HG03159 (cell line): ENCODE results near the gene ATXN7L1.
"Not testable (repeated sequence)": the region's sequence is repeated elsewhere in the genome, so short reads cannot be mapped to it uniquely, and the experiment has no call there.

ENCODE experiments used
- ATAC-seq: cut with Tn5 transposase; IDR thresholded peaks from one replicate; pipeline ENCODE4 v1.9.1; 2021; ENCODE audit warnings: mild to moderate bottlenecking, moderate library complexity; ENCODE audit not compliant: unreplicated experiment

The ATXN7L1 gene

DNA sequence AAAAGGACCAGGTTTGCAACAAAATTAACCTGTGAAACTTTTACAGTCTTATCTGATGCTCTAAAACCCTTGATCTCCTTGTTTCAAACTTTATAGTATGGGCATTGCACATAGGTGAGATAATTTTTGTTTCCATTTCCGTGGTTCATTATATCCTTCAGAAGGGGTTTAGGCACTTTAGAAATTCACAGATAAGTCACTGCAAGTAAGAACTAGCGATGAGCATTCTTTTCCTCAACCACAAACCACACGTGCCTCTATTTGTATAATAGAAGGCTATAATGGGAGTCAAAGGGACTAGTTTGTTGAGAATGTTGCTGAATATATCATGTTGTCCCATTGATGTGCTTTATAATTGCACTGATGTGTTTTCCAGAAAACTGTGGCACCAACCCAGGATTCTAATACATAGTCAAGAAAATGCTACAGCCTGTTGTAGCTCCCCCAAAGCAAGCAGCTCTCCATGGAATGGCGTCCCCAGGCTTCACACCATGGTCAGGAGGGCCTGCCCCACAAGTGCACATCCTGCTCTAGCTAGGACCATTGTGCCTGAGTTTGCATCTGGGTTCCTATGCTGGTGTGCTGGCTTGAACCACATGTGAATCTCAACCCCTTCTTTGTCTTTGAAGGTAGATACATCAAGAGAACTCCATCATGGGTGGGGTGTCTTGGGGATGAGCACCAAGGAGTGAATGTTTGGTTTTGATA is 14.0 kb upstream of the ATXN7L1 start:
- no peak for ATAC-seq

DNA sequence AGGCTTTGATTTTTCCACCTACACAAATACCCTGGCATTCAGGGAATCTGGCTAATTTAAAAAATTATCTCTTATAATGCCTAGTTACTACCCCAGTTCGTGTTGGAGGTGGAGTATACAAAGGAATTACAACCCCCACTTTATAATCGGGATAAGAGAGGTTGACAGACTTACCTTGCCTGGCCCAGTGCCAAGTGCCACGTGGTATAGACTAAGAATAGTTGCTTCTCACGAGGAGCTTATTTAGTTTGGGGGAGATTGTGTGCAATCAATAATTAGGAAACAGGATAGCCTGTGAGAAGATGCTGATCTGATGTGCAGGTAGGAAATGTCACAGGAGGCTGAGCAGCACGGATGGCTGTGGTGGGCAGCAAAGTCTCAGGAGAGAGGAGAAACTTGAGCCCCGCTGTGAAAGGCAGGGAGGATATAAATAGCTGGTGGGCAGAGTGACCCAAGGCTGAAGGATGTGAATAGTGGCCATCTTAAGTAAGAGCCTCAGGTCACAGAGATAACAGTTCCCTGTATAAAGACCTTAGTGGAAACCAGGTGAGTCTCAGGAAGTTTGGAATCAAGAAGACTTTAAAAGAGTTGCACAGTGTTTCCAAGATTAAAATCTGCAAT is 11.3 kb upstream of the ATXN7L1 start:
- ATAC-seq = no peak

DNA sequence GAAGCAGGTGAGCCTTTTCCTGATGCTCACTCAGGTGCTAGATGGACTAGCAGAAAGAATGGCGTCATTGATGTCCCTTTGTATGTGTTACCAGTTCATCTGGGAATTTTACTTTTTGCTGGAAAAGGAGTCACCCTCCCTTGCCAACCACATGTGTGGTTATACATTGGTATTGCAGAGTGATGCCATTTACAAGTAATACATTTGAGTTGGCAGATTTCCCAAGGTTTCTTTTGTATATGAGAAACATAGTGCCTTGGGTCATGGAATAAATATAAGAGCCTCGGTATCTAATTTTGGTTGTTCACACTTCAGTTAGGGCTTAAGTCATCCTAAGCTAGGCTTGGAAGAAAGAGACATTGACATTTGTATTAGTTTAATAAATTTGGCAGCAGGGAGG is 10.4 kb upstream of the ATXN7L1 start:
- no peak for ATAC-seq

DNA sequence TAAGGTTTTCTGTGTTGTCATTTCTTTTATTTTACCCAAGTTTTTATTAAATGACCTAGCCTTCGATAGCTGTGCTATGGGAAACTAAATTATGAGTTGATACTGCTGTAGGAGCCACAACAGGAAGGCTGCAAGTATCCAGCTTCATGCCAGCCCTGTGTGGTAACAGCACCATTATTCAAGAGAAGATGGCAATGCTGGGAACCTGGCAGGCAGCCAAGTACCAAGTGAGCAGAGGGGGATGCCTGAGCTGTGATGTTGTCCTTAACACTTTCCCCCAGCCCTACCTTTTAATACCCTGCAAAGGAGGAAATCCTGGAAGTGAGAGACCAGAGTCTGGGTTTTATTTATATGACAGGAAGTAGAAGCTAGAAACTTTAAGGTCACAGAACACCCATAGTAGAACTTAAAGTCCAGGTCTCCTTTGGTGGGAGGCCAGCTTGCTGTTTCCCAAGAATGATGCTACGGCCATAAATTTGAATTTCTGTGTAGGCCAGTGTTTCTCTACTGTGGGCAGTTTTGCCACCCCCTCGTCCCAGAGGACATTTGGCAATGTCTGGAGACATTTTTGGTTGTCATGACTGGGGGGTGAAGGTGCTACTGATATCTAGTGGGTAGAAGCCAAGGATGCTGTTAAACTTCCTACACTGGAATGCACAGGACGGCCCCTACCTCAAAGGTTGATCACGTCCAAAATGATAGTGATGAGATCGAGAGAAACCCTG is 9.2 kb upstream of the ATXN7L1 start:
- no peak for ATAC-seq

DNA sequence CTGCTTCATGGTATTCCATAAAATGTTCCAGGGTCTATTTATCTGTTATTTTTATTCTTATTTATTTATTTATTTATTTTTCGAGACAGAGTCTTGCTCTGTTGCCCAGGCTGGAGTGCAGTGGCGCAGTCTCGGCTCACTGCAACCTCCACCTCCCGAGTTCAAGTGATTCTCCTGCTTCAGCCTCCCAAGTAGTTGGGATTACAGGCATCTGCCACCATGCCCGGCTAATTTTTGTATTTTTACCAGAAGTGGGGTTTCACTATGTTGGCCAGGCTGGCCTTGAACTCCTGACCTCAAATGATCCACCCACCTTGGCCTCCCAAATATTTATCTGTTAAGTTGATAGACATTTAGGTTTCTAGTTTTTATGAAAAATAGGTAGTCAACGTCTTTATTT is 6.8 kb upstream of the ATXN7L1 start:
- ATAC-seq = not testable (repeated sequence)

DNA sequence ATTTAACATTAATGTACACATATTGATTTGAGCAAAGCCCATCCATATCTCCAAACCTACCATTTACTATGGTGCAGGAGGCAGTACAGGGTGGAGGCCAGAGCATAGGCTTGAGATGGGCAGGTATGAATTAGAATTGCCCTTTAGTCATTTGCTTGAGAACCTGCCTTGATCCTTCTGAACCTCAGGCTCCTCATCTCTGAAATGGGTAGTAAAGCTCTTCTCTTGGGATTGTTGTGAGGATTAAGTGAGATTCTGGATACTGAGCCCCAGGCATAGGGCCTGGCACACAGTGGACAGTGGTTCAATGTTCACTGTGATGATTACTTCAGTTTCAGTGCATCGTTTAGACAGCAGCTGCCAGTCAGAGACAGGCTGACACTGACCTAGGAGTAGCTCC is 5.0 kb upstream of the ATXN7L1 start:
- no peak for ATAC-seq

DNA sequence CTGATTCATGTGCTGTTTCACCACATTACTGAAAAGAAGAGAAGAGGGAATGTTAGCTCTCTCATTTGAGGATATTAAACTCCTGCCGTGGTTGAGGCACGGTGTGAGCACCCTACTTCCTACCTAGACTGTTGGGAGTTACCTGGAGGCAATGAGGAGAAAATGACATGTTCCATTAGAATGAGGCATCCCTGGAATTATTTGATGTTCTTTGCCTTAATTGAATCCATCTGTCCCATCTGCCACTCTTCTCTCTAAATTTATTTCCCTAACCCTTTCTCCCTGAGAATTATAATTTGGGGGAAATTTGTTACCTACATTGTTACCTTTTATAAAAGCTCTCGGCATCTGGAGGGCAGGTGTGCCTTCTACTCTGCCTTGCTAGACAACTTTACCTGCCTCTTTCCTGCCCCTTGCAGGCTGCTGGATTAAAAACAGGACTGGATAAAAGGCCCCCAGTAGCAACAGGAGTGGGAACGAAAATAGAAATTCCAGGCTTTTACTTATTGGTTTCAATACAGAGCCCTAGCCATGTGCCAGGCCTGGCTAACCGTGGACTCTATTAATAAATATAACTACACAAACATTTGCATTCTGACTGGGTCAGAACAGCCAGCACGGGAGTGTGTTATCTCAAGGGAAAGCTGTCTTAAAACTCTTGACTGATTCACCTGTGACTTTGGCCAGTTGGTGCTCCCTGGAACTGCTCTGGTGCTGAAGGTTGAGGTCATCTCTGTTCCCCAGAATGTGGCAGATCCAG is 4.4 kb upstream of the ATXN7L1 start:
- ATAC-seq = no peak

DNA sequence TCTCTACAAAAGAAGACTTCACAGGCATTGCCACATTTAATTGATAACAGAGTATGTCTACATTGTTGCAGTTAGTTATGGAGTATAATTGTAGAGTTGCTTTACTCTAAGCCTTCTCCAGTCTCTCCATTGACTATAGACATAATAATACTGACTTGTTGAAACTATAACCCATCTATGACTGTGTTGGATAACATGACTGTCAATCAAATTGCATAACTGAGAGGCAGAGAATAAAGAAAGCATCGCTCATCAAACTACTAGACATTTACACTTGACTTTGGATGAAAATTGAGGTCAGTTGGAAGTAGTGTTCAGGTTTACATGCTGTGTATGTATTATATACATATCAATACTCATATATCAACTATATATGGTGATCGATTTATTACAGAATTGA is 3.4 kb upstream of the ATXN7L1 start:
- no peak for ATAC-seq

DNA sequence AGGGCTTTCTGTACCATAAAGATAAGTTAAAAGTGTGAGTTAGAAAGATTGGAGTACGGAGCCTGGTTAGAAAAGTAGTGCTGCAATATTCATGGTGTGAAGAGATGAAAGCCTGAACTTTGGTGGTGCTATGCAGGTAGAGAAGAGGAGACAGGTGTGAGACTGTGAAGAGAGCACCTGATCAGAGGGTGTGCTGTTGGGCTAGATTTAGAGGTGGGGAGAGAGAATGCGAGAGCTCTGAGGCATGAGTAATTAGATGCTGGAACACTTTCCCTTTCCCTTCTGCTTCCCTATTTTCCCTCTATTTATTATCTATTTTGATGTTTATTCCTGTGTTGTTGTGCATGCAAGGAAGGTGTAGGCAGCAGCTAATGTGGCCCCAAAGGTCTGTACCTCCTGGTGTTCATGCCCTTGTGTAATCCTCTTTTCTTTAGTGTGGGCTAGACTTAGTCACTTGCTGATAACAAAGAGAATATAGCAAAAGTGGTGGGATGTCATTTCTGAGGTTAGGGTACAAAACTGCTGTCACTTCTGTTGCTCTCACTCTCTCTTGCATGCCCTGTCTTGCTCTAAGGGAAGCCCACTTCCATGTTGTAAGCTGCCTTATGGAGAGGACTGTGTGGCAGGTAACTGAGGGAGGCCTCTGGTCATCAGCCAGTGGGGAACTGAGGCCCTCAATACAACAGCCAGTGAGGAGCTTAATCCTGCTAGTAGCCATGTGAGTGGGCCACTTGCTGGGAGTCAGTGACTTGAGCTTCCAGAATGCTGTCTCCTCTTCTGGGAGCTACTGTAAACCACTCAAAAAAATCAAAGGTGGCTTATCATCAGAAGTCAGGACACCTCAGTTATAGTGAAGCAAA is 2.6 kb upstream of the ATXN7L1 start:
- no peak for ATAC-seq

DNA sequence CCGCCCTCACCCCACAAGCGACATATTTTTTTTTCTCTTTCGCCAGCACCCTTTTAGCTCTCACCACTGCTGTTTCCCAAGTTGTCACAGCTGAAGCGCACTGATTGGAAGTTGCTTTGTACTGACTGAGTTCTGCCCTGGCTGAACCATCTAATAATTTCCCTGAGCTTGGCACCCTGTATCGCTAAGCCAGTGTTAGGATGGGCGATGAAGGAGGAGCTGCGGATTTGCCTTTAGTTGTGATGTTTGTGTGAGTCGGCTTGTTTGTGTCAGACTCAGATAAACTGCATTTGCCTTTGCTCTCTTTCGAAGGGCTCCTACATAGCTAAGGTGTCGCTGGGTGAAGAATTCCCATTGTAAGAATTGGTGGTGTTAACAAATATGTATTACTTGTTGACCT is 1.3 kb upstream of the ATXN7L1 start:
- no peak for ATAC-seq

DNA sequence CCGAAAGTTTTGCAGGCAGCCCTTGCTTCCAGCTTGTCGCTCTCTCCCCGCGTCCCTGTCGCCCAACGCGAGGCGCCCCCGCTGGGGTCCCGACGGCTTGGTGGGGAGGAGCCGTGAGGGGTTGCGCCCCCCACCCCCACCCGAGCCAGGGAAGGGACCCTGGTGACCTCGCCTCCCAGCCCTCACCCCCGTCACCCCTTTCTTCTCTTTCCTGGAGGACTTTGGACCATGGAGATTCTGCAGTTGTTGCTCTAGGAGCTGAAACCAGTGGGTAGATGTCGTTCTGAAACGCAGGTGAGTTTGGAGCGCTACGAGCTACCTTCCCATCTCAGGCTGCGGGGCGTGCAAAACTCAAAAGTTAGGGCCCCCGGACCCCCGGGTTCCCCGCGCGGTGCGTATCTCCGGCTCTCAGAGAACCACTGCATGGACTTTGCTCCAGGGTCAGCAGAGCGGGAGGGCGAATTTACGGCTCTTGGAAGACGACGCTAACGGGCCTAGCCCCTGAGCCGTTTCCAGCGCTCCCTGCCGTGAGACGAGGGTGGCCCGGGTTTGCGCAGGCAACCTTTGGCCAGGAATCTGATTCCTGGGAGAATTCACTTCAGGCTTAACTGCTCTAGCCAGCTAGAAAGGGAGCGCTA is 684 bp upstream of the ATXN7L1 start:
- no peak for ATAC-seq

DNA sequence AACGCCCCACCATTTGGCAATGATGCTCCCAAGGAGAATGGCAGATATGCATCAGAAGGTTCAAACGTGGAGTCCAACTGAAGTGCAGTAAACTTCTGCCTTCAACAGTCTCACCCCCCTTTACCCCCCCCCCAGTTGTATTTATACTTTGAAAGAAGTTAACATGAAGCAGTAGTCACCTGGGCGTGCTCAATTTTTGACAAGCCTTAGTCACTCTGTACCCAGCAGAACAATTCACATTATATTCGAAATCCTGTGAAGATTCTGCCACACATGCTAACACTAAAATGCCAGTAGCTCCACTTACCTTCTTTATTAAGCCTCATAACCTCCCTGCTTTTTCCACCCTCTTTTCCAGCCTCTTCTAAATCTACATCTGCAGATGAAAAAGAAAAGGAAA is 894 bp downstream of the ATXN7L1 start:
- ATAC-seq = no peak

DNA sequence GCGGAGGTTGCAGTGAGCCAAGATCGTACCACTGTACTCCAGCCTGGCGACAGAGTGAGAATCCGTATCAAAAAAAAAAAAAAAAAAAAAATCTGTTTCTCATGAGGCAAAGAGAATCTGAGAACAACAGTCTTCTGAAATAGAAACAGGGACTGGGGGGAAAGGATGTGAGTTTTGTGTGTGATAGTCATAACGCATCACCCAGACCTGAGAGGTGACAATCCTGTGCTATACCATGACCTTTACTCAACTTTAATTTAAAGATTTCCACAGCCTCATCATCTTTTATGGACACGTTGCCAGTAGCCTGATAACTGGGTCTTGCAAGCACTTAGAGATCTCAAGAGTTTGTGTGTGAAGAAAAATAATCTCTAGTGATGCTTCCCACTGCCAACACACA is 2.3 kb downstream of the ATXN7L1 start:
- ATAC-seq = no peak

DNA sequence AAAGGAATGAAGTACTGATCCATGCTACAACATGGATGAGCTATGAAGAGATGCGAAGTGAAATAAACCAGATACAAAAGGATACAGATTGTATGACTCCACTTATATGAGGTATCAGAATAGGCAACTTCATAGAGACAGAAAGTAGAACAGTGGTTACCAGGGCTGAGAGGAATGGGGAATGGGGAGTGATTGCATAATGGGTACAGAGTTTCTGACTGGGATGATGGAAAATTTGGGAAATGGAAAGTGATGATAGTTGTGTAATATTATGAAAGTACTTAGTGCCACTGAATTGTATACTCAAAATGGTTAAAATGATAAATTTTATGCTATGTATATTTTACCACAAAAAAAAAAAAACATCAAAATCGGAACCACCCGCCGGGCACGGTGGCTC is 3.9 kb downstream of the ATXN7L1 start:
- ATAC-seq = no peak

DNA sequence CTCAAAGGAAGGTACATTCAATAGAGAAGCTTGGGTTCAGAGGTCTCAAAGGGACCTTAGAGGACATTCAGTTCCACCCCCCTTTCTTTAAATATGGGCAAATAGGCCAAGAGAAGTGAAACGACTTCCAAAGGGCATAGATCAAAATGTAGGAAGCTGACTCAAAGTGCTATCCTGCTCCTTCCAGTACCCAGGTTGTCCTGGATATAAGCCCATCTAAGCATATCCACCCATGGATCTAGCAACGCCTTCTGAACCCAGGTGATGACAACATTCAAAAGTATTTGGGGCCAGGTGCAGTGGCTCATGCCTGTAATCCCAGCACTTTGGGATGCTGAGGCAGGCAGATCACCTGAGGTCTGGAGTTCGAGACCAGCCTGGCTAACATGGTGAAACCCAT is 5.3 kb downstream of the ATXN7L1 start:
- no peak for ATAC-seq

DNA sequence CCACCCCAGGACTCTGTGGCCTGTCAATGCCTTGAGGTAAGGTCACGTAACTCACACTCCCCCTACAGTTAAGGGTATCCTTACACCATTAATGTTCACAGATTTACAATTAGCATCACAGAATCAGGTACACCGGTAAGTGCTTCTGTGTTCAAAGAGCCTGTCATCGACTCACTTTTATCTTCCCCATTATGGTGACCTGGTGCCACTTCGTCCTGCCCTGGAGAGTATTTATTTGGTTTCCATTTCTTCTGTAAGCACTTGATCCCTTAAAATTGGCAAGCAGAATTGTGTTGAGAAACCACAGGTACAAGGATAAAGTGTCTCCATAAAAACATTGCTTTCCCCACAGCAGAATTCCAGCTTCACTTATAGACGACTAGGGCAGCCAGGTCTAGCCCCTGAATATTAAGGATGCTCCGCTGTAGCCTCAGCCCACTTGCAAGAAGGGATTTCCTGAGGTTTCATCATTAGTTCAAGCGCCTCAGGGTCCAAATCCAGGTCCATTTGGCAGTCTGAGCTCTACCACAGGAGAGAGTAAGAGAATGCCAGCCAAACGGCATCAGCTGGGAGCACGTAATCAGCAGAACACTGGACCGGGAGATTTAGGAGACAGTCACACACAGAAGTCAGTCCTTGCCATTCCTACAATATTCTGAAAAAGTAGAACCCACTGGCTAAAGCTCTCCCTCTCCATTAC is 10.1 kb downstream of the ATXN7L1 start:
- no peak for ATAC-seq

DNA sequence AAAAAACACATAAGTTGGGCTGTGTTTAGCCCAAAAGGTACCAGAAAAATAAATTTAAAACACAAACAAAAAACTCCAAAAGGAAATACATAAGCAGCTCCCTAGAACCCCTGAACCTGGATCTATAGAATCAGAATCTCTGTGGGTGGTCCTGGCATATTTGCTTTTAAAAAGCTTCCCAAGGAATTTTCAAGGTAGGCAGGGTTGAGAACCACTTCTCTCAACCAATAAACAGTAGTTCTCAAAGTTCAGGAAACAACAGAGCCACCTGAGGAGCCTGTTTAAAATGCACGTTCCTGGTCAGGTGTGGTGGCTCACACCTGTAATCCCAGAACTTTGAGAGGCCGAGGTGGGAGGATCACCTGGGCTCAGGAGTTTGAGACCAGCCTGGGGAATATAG is 12.5 kb downstream of the ATXN7L1 start:
- no peak for ATAC-seq

DNA sequence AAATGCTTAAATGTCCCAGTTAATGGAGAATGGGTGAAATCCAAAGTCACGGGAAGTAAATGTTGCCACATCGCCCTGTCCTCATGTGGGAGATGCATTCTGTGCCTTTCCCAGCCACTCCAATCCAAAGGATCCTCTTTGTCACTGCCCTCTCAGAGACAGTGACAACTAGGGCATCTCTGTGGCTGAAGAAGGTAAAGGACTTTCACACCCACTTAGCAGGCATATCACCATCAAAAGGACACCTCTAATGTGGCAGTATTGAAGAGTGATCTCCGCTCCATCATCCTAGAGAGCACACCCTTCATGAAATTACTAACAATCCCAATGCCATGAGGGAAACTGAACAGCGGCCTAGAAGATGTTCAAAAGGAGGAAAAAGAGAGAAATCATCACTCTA is 13.6 kb downstream of the ATXN7L1 start:
- ATAC-seq = no peak

DNA sequence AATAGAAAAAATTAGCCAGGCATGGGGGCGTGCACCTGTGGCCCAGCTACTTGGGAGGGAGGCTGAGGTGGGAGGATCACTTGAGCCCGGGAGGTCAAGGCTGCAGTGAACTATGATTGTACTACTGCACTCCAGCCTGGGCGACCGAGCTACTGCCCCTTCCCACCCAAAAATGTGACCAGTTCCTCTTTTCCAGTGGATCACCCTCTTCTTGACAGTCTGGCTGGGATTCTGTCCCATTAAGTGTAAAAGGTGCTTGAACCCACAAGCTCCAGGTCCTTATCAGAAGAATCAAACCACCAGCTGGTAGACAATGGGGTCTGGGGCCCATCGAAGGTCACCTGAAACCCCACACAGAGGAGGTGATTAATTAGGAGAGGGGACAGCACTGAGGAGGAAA is 14.1 kb downstream of the ATXN7L1 start:
- no peak for ATAC-seq

DNA sequence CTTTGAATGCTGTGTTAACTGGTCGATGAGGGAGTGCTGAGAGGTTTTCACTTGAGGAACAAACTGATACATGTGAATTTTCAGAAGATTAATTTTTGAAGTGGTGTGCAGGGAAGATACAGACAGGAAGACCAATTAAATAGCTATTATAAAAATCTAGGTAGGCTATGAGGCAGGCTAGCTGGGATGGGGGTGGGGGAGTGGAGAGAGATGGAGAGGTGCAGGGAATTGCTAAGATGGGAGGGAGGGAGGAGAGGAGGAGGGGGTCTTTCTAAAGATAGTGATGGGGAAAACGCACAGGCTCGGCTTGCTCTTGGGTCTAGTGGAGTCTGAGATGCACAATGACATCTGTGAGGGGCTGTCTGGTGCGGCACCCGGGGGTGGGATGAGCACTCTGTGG is 15.2 kb downstream of the ATXN7L1 start:
- ATAC-seq = no peak
